IMR-90 (cell line): Measurements from ENCODE around the gene GNAS. TPM values are rescaled to one million over a fixed set of nuclear protein-coding genes. Genes with fewer than 3 reads are reported as not detected.

Source experiments
- ATAC-seq: fragments of 200-7000 bp; cut with Tn5 transposase; 2 replicates; pipeline ENCODE4 v1.9.1; 2020; ENCODE audit warnings: low read depth, mild to moderate bottlenecking, moderate library complexity
- BruUV-seq: library from RNA; stranded (reverse); fragments of 400-500 nt; replicated peaks from 2 replicates; lab custom pipeline; 2021; lab: Mats Ljungman, UMichigan
- CTCF ChIA-PET: fragments of 300-600 bp; formaldehyde crosslinking; extraction: SDS; loops from one replicate; lab custom pipeline; 2021; ENCODE audit warnings: antibody characterized with exemption; lab: Yijun Ruan, JAX
- POLR2A ChIA-PET: fragments of 300-600 bp; sonication (Branson Sonifier 250); formaldehyde crosslinking; loops from one replicate; lab custom pipeline; 2022; ENCODE audit warnings: antibody characterized with exemption; ENCODE audit not compliant: unreplicated experiment; lab: Charles Lee
- DNase-seq: peaks from one replicate; pipeline ENCODE4 v3.0.0; 2013
- H2AFZ ChIP-seq: replicated peaks from 2 replicates; pipeline ENCODE3; 2013; ENCODE audit warnings: low read length, mild to moderate bottlenecking; ENCODE audit not compliant: poor library complexity
- H2AK5ac ChIP-seq: 2 replicates; pipeline ENCODE4 v1.6.1; 2013; ENCODE audit warnings: low read depth, low read length, inconsistent platforms
- H2AK9ac ChIP-seq: replicated peaks from 2 replicates; pipeline ENCODE3; 2013; ENCODE audit warnings: mild to moderate bottlenecking, low read depth, low read length, moderate library complexity; ENCODE audit not compliant: poor library complexity
- H2BK120ac ChIP-seq: 2 replicates; pipeline ENCODE4 v1.6.1; 2013; ENCODE audit warnings: low read depth, low read length, inconsistent platforms
- H2BK15ac ChIP-seq: 3 replicates; pipeline ENCODE4 v1.6.1; 2013; ENCODE audit warnings: low read depth, low read length, inconsistent platforms
- H2BK20ac ChIP-seq: 2 replicates; pipeline ENCODE4 v1.6.1; 2013; ENCODE audit warnings: low read depth, mild to moderate bottlenecking, inconsistent platforms, low read length, moderate library complexity
- H2BK5ac ChIP-seq: 2 replicates; pipeline ENCODE4 v1.6.1; 2013; ENCODE audit warnings: mild to moderate bottlenecking, low read depth, low read length, inconsistent platforms; ENCODE audit not compliant: poor library complexity, severe bottlenecking
- H3K14ac ChIP-seq: replicated peaks from 2 replicates; pipeline ENCODE4 v1.6.1; 2013; ENCODE audit warnings: low read depth, low read length, inconsistent platforms
- H3K18ac ChIP-seq: 2 replicates; pipeline ENCODE4 v1.6.1; 2013; ENCODE audit warnings: low read depth, low read length, control low read depth
- H3K23ac ChIP-seq: 2 replicates; pipeline ENCODE4 v1.6.1; 2013; ENCODE audit warnings: low read depth, low read length, inconsistent platforms
- H3K27ac ChIP-seq: 2 replicates; pipeline ENCODE4 v1.5.1; 2013; ENCODE audit warnings: mild to moderate bottlenecking, control low read depth, low read length; ENCODE audit not compliant: insufficient read depth
- H3K27me3 ChIP-seq: 2 replicates; pipeline ENCODE4 v1.6.1; 2013; ENCODE audit warnings: low read length; ENCODE audit not compliant: control insufficient read depth, insufficient read depth
- H3K36me3 ChIP-seq: 2 replicates; pipeline ENCODE4 v1.6.1; 2013; ENCODE audit warnings: low read length, mixed read lengths; ENCODE audit not compliant: control insufficient read depth, insufficient read depth
- H3K4ac ChIP-seq: 2 replicates; pipeline ENCODE4 v1.6.1; 2013; ENCODE audit warnings: low read depth, low read length, inconsistent platforms
- H3K4me1 ChIP-seq: 2 replicates; pipeline ENCODE4 v1.6.1; 2013; ENCODE audit warnings: low read length, mixed read lengths; ENCODE audit not compliant: control insufficient read depth, insufficient read depth
- H3K4me2 ChIP-seq: 2 replicates; pipeline ENCODE4 v1.6.1; 2013; ENCODE audit warnings: low read depth, mild to moderate bottlenecking, control low read depth, low read length, moderate library complexity
- H3K4me3 ChIP-seq: 2 replicates; pipeline ENCODE4 v1.5.1; 2013; ENCODE audit warnings: low read depth, mild to moderate bottlenecking, control low read depth, low read length, moderate library complexity; ENCODE audit not compliant: insufficient read depth
- H3K56ac ChIP-seq: 2 replicates; pipeline ENCODE4 v1.6.1; 2013; ENCODE audit warnings: low read length, inconsistent platforms; ENCODE audit not compliant: insufficient read depth; ENCODE audit errors: extremely low read depth
- H3K79me1 ChIP-seq, 2 experiments: 2 replicates each; pipeline ENCODE4 v1.6.1; 2013; ENCODE audit warnings: low read length in 2 of 2, inconsistent platforms in 1 of 2, low read depth in 1 of 2
- H3K9ac ChIP-seq: 2 replicates; pipeline ENCODE4 v1.6.1; 2013; ENCODE audit warnings: low read depth, low read length, control low read depth
- H3K9me1 ChIP-seq: 2 replicates; pipeline ENCODE4 v1.6.1; 2013; ENCODE audit warnings: low read length, inconsistent platforms; ENCODE audit not compliant: insufficient read depth
- H3K9me3 ChIP-seq: 2 replicates; pipeline ENCODE4 v1.6.1; 2013; ENCODE audit warnings: low read length; ENCODE audit not compliant: control insufficient read depth, insufficient read depth
- H4K20me1 ChIP-seq: 2 replicates; pipeline ENCODE4 v1.6.1; 2013; ENCODE audit warnings: low read length, inconsistent platforms; ENCODE audit not compliant: insufficient read depth
- H4K5ac ChIP-seq: 2 replicates; pipeline ENCODE4 v1.6.1; 2013; ENCODE audit warnings: mild to moderate bottlenecking, low read depth, low read length, control low read depth
- H4K8ac ChIP-seq, 2 experiments: 2 replicates each; pipeline ENCODE4 v1.6.1; 2013; ENCODE audit warnings: low read depth in 2 of 2, low read length in 2 of 2, control low read depth in 1 of 2, inconsistent platforms in 1 of 2
- H4K91ac ChIP-seq: 2 replicates; pipeline ENCODE4 v1.6.1; 2013; ENCODE audit warnings: low read depth, low read length, inconsistent platforms; ENCODE audit not compliant: insufficient read depth
- CEBPB ChIP-seq: IDR thresholded peaks from 2 replicates; pipeline ENCODE4 v1.6.1; 2012; ENCODE audit warnings: low read depth, low read length, improper control_type of control experiment
- MAZ ChIP-seq: IDR thresholded peaks from 2 replicates; pipeline ENCODE4 v1.6.1; 2012; ENCODE audit warnings: low read depth, mild to moderate bottlenecking, low read length, improper control_type of control experiment, moderate library complexity, borderline replicate concordance
- RAD21 ChIP-seq: IDR thresholded peaks from 2 replicates; pipeline ENCODE4 v1.6.1; 2012; ENCODE audit warnings: low read length, improper control_type of control experiment
- WGBS, 2 experiments: methylation state at CpG; one replicate each; pipeline versions ENCODE4 v1.1.5 to v1.1.7; 2013; ENCODE audit warnings: missing lambda C conversion rate in 2 of 2; ENCODE audit not compliant: insufficient read length in 1 of 2; ENCODE audit errors: extremely low coverage in 2 of 2; 5-methylcytosine and 5-hydroxymethylcytosine counted together
- dilution Hi-C: fragments of 300-500 bp; cut with HindIII; formaldehyde crosslinking; loops from one replicate; pipeline ENCODE4 v1.14.3; 2018; ENCODE audit warnings: low sequenced_read_pairs; ENCODE audit not compliant: unreplicated experiment
- in situ Hi-C: fragments of 300-500 bp; cut with MboI; formaldehyde crosslinking; loops from 3 replicates; pipeline ENCODE4 v1.14.3; 2019; ENCODE audit warnings: low sequenced_read_pairs, inconsistent platforms, mixed read lengths
- intact Hi-C: fragments of 100-400 bp; cut with micrococcal nuclease; formaldehyde crosslinking; loops from 2 replicates; pipeline ENCODE4 v1.10.0; 2022
- polyA plus RNA-seq, 3 experiments: library from polyadenylated mRNA; depleted of rRNA; stranded (reverse); fragments of >200 nt; gene quantifications; 2 replicates each; pipeline ENCODE4 v1.2.3, GENCODE V29; 2012; ENCODE audit warnings: low replicate concordance in 1 of 3
- total RNA-seq: library from RNA; depleted of rRNA; stranded (reverse); fragments of >200 nt; gene quantifications from 2 replicates; pipeline ENCODE4 v1.2.3, GENCODE V29; 2012

Gene GNAS
- total and polyA plus RNA-seq, 2 of the 4 experiments (the other 2 are of a cell fraction) = 397 to 1,356 TPM

DNA sequence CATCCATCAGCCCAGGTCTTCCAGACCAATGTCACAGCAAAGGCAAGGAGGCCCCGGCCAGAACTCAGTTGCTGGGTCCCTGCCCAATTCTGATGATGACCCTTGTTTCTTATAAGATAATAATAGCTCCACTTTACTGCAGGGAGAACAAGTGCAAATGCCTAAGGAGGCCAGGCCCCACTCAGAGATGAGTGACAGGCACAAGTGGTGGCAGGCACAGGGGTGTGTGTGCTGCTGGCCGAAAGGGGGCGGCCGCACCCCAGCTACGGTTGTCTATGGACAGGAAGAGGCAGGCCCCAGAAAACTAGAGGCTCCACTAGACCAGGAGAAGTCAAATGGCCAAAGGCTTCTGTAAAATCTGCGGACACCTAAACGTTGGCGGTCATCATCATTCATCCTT lies 30.4 kb upstream of the GNAS start:
- H3K4me2 ChIP-seq = no peak overlapping the region
- H2AK5ac ChIP-seq = no peak overlapping the region
- no peak overlapping the region for H4K5ac ChIP-seq
- no peaks in the 10 kb centered on the region for H3K79me1 ChIP-seq
- no peaks in the 10 kb centered on the region for H4K20me1 ChIP-seq
- no peaks in the 10 kb centered on the region; the same call in 1 of the 2 replicates for H3K27me3 ChIP-seq
- no peaks in the 10 kb centered on the region for H3K9me1 ChIP-seq
- H3K14ac ChIP-seq = no peak overlapping the region
- H2AFZ ChIP-seq = no peak overlapping the region
- BruUV-seq = no TSS peak
- 93% methylated on average over 4 of the region's 8 CpGs; no CpG with 5 or more reads in 1 of the 2 experiments for WGBS, 2 experiments
- CTCF ChIA-PET = no interaction called here
- 0 out of 2 replicates have a peak, but pooled peaks cover under 1% of the 10 kb centered on the region for H3K36me3 ChIP-seq
- no peak overlapping the region for H3K18ac ChIP-seq
- H2BK120ac ChIP-seq = no peak overlapping the region
- no peak overlapping the region for H3K27ac ChIP-seq
- H3K4me1 ChIP-seq = peaks cover 5% of the 10 kb centered on the region
- intact Hi-C loops = no loop called here
- H2AK9ac ChIP-seq = no peak overlapping the region
- H2BK15ac ChIP-seq = no peak overlapping the region
- no peaks in the 10 kb centered on the region for H3K9me3 ChIP-seq
- ATAC-seq (no peak), DNase-seq (no peak)
- no peak overlapping the region for H2BK5ac ChIP-seq
- H4K91ac ChIP-seq = no peak overlapping the region
- H3K23ac ChIP-seq = no peak overlapping the region
- POLR2A ChIA-PET = no interaction called here
- no peak overlapping the region for H3K56ac ChIP-seq
- H4K8ac ChIP-seq = no peak overlapping the region
- H3K9ac ChIP-seq = no peak overlapping the region
- no peak for TF ChIP-seq CEBPB
- TF ChIP-seq RAD21 = no peak
- no peak for TF ChIP-seq MAZ
- in situ Hi-C loops = no loop called here
- H3K4ac ChIP-seq = no peak overlapping the region
- dilution Hi-C loops = no loop called here
- H3K4me3 ChIP-seq = no peak overlapping the region
- no peak overlapping the region for H2BK20ac ChIP-seq
